ELR (cell line): ENCODE measurements around the gene PSAPL1.

Experiments
- DNase-seq: peaks from one replicate; pipeline ENCODE4 v3.0.0-alpha.2; 2015; ENCODE audit warnings: low read depth

PSAPL1 gene

DNA sequence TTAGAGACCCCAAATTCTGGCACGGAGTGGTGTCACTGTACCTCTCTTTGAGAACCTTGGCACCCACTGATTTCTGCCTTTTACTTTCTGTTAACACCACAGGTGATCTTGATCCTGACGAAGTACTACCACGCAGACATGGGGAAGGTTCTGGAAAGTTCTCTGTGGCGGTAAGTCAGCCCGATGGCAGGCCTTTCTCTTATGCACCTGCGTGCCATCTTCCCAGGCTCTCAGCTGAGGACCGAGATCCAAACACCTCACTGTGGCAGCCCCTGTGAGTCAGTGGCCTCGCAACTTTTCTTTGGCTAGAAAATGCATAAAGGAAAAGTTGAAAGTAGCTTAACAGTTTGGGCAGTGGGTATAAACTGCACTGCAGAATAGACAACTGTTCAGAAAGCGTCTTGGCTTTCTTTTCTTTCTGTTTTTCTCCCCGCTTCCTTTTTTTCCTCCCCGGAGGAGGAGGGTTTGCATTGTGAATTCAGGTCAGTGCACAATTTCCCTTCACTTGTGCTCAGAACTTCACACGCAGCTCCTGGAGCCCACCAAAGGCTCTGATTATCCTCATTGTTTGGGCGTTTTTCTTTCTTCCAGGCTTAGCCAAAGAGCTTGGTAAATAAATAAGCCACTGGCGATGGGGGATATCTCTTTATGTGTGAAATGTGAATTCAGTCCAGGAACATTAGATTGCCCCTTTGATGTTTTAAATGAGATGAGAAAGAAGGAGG lies 38.4 kb downstream of the PSAPL1 start:
- DNase-seq, result no peak

DNA sequence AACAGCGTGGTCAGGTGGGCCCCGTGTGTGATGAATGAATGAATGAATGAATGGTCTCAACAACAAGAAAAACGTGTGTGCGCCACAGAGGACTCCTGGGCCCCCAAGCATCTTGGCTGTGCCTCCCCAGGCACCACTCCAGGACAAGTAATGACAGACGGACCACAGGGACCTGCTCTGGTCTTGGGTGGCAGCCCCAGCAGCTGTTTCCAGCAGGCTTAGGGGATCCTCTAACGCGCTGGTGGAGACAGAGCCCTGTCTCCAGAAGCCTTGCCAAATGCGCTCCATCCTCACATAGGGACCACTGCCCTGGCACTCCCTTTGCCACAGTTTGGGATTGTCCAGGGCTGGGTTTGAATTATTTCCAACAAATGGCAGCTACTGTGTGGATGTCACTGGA lies 39.1 kb downstream of the PSAPL1 start:
- DNase-seq, result no peak

DNA sequence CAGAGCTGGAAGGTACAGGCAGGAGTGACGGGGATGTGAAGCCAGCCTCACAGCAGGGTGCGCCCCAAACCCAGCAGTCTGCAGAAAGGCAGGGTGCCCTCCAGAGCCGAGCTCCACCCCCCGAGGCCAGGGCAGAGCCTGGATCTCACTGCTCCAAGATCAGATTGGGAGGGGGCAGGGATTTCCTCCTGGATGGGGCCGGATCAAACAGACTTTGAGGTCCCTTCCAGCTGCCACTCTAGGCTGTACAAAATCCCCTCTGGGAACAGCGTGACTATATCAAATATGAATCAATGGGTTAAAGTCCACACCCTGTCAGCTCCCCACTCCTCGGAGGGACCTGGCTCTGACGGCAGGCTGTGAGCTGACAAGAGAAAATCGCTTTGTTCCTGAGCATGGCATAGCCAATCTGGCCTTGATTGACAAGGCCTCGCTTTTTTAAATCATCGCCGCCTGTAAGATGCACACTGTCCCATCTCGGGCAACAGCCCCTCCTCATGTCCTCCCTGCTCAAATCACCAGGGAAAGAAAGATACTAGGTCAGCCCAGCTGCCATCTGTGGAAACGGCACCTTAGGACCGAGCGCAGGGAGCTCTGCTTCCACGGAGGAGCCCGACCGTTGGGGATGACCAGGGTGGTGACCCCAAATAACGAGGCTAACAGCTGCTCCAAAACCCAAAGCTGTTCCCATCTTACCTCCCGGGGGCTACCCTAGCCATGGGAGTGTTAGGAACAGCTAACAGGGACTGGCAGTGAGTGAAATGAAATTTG lies 39.9 kb downstream of the PSAPL1 start:
- DNase-seq, result no peak

DNA sequence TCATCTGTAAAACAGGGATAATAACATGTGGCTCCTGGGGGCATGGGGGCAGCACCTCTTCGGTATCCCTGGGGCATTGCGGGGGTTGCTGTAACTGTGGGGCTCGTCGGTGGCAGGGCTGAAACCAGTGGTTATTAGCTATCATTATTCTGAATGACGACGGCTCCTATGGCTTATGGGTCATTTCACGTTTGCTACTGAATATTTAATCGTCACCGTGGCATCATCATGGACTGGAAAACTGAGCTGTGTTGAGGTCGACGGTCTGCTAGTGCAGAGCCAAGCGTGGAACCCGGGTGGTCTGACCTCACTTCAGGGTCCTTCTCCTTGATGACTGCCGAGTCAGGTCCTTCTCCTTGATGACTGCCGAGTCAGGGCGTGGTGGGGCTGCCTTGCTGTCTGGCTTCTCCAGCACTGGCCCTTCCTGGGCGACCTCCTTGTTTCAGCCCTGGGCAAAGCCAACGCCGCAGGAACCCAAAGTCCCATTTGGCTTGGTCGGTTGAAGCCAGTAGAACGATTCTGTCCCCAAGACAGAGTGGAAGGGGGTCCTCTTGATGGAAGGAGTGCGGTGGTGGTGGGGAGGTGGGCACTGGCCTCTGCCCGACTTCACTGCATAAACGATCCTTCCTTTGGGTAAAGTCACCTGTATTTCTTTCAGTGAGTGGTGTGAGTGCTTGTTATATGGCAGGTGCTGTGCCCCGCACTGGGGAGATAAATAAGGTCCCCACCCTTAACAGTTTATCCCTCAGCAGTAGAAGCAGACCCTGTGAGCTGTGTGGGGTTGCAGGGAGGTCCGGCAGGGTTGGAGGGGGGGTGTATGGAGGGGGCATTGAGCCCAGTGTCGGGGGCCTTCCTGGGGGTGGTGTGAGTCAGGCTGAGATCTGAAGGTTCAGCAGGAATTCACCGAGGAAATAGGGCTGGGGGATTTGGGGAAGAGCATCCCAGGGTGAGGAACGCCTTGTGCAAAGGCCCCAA lies 40.8 kb downstream of the PSAPL1 start:
- no peak for DNase-seq

DNA sequence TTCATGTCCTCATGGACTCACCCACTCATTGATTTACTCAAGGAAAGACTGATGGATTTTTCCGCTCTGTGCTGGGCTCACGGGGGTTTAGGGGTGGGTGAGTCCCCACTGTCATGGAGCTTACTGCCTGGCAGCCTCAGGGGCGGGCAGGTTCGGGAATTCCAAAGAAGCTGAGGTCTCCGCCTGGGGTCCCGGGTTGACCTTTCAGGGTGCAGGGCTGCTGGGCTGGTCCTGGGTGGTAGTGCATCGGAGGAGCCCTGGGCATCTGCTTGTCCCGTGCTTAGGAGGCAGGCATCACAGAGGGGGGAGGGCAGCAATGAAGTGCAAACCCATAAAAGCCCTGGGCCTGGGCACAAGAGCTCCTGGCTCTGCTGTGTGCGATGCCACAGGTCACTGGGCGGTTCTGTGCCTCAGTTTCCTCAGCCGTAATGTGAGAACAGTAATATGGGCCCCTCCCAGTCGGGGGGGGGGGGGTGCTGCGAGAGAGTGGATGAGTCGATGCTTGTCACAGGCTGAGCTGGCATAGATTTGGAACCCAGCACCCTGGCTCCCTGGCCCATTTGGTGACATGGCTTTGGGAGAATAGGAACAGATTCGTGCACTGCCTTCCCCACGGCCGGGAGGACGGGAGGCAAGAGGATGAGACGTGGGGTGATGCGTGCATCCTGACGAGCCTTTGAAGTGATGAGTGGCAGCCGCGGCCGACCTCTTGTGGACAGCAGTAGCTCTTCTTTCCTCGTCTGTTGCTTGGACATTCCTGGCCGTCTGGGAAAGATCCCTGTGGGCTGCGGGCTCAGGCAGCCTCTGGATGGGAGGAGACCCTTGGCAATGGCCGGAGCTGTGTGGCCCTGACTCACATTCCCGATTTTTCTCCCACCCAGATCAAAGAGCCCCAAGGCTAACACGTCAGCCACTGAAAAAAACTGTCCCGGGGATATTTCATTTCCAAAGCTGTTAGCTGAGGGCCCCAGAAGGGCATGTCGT lies 42.0 kb downstream of the PSAPL1 start:
- peak; percentile 61 for DNase-seq

DNA sequence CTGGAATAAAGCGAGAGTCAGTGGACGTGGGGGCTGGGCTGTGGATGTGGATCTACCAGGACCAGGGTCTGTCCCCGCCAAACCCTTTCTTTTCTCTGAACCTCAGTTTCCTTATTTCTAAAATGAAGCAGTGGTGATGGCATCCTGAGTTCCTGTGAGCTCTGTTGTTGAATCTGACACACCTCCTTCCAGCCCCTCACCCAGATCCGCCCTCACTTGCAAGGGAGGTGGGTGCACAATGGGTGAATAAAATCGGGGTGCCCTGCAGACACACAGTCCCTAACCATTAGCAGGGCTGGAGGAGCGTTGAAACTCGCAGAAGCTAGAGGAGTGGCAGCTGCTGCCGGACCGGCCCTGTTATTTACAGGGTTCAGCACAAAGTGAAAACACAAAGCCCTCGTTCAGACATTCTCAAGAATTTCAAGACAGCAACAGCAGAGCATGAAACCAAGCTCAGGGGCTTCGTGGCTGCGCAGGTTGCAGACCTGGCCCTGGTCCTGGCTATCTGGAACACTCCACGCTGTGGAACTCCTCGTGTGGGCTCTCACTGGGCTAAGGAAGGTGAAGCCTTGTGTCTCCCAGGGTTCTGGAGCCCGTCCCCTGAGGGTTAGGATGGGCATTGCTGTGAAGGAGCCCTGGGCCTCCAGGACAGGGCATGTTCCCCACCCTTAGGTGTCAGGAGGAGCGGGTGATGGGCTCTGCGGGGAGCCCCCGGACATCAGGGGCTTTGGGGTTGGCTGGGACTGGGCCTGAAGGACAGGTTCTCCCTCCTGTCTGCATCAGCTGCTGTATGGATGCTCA lies 42.9 kb downstream of the PSAPL1 start:
- DNase-seq, result no peak

DNA sequence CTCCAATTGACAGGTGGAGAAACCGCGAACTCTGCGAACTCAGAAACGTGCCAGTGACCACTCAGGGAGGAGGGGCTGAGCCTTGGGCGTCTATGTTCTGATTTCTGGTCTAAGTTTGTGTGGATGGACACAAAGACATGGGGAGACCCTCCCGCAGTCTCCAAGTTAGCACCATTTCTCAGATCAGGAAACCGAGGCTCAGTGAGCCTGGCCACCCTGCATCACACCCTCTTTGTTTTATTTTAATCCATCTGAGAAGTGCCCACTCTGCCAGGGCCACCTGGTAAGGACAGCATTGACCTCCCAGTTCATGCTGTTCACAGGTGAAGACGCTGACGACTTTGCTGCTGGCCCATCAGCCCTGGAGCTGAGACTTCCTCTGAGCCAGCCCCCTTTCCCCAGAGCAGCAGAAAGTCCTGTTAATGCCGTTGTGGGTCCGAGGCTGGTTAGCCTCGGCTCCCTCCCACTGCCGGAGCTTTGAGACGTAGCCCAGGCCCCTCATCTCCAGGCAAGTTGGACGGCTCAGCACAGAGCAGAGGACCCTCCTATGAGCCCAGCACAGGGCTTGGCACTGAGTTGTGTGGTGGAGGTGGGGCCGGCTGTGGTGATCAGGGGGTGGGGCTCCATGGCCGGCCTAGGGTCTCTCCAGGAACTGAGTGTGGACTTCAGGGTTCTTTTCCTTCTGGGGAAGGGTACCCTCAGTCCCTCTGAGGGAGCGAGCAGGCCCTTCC lies 43.7 kb downstream of the PSAPL1 start:
- no peak for DNase-seq

DNA sequence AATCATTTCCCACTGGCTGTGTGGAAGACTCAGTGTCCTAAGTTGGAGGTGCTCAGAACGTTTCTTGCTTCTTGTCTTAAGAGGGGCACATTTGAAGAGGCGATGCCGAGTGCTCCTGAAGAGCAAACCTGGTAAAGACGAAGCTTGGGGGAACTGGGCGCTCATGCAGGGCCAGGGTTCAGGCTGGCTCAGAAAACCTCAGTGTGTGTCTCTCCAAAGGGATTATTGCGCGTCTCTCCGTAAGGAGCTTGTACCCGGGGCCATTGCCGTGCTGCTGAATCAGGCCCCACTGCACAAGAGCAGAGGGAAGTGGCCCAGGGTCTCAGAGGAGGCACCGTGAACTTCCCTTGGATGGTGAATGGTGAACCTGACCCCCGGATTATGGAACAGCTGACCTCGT lies 44.4 kb downstream of the PSAPL1 start:
- no peak for DNase-seq

DNA sequence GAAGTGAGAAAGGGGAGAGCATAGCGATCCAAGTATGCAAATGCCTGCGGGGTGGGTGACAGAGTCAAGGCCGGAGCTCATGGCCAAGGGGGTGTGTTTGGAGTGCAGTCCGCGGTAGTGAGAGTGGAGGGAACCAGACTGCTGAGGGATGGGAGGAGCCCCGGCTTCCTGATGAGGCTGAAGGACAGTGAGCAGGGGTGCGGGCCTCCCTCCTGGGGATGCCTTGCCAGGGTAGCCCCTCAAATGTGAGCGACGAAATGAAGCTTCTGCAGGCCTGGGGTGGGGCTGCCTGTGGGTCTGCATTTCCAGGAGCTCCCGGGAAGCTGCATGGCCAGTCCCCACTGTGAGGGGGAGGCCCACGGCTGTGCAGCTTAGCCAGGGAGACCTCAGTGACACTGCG lies 45.0 kb downstream of the PSAPL1 start:
- DNase-seq, result no peak

DNA sequence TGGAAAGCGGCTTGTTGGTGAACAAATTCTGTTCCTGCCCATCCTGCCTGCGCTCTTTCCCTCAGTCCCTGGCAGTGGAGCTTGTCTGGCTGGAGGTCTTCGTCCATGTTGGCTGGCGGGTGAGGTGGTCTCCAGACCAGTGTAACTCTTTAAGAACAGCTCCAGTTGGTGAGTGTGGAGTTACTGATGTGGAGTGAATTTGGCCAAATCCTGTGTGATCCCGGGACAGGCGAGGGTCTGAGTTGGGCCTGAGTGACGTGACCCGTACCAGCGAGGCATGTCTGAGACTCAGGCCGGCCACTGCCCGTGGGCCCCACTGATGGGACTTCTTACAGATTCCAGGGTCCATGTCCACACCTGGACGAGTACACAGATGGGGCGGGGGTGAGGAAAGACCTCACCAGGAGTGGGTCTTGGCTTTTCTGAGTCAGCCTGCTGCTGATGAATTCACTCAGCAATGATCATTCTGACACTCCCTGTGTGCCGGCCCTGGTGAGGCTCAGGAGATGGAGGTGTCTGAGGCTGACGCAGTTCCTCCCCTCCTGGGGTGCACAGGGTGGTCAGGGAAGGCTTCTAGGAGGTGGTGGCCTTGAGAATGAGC lies 45.5 kb downstream of the PSAPL1 start:
- no peak for DNase-seq

DNA sequence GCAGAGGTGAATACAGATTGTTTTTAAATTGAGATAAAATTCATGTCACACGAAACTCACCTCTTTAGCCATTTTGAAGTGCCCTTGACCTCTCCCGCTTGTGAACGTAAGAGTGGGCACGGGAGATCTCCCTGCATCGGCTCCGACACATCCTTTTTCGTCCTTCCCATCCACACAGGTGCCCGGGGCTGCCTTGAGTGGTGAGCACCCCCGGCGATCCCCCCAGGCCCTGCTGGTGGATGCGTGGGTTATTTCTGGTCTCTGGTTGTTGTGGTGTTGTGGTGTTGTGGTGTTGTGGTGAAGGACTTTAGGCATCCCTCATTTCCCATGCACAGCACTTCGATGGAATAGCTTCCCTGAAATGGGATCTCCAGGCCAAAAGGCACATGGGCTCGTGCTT lies 46.1 kb downstream of the PSAPL1 start:
- no peak for DNase-seq

DNA sequence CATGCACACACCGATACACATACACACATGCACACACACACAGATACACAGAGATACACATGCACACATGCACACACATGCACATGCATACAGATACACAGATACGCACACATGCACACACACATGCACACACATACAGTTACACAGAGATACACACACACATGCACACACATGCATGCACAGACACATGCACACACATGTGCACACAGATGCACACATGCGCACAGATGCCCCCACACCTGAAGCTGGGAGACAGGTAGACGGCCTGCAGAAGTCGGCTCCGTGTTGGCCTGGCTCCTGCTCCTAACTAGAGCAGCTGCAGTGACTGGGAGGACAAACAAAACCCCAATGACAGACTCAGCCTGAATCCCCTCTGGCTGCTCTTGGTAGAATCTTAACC lies 46.8 kb downstream of the PSAPL1 start:
- no peak for DNase-seq

DNA sequence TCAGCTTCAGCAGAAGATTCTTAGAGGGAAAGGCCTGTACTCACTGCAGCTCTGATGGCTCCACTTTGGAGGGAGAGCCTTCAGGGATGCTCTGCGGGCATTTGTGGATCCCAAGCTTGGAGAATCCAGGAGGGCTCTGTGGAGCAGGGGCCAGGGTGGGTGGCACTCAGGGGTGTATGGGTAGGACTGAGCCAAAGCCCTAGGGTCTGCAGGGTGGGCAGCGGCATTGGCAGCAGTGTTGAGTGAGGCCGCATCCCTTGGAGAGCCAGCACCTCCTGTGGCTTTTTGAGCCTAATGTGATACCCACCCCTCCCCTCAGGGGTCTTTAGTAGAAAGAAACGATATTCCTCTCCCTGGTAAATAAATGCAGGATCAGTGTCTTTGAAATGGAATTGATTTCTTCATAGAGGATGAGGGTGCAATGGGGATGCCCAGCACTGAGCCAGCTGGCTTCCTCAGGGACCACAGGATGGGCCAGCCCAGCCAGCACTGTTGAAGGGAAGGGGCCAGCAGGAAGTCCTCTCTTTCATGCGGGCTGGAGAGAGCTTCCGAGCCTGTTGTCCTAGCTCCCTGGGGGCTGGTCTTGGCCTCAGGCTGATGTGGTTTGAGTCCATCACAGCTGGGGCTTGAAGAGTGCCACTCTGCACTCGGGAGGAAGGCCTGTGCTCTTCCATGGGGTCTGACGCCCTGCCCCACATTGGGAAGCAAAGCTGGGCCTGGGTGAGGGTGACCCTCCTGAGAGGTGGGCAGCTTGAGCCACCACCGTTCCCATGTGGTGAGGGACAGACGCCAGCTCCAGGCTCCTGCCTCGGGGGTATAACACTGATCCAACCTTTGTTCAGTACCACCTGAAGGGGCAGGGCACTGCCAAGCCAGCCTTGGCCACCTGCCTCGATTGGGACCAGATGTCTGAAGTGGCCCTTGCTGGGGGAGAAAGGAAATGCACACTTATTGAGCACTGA lies 49.5 kb downstream of the PSAPL1 start:
- DNase-seq, result no peak

DNA sequence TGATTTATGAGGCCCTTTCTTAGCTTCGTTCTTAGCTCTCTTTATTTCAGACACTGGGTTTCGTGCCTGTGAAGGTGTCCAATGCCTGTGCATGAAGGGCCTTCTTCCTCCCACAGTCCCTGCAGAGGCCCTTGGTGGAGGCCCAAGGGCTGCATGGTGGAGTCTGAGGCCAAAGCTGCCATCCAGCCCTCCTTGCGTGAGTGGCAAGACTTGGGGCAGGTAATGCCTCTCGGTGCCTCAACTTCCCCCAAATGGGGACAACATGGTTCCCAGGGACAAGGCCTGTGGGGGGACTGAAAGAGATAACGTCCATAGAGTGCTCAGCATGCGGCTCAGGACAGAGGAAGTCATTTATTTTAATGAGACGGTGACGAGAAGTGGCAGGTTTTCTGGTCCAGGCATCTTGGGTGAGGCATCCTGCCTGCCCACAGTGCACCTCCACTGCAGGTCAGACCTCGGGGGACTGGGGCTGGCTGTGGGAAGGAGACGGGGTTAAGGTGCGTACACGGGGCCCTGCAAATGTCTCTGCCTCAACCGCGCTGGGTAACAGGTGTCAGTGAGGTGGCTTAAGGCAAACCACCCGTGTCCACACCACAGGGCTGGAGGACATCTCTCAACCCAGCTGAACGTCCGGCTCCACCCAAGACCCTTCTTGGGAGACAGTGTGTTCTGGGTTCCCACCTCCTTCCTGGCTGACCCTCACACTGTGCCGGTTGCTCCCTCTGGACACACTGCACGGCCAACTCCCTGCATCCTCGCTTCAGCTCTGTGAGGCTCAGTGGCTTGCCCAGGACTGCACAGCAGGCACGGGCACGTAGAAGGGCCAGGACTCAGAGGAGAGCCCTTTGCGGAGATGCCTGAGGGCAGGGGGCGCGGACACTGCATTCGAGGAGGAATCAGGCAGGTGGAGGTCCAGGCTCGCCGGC lies 50.5 kb downstream of the PSAPL1 start:
- DNase-seq, result no peak

DNA sequence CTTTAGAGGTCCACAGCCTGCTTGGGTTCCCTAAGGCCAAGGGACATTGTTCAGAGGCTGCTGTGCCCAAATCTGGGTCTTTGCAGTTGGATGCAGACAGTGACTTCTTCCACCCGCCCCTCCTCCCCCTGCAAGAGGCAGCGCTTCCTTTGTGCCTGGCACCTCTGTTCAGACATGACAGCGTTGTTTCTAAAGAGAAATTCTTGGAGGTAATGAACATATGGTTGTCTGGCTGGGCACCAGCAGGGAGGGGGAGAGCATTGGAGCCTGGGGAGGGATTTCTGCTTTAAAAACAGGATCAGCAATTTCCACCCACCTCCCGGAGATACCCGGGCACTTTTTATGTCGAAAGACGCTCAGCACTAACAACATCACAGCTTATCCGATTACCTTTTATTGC lies 51.5 kb downstream of the PSAPL1 start:
- DNase-seq, result no peak

DNA sequence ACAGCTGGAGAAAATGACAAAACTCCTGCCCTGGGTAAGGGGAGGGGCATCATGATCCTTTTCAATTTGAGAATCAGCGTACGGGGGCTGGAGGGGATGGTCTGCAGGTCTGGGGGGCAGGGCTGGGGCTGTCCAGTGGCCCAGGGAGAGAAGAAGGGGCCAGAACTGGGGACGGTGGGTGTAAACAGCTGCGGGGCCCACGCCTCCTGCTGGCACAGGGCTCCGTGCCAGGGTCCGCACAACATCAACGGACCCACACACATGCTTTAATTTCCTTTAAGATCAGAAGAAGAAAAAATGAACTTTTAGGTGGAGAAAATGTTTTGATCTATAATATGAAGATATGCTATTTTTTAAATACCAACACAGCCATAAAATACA lies 52.1 kb downstream of the PSAPL1 start:
- no peak for DNase-seq
